GM12878 (cell line): ENCODE results near the gene PSMB9. TPM values are rescaled to one million over a fixed set of nuclear protein-coding genes. Genes with fewer than 3 reads are reported as not detected.

Experiments
- ATAC-seq: fragments of 200-7000 bp; cut with Tn5 transposase; 3 replicates; pipeline ENCODE4 v1.9.1; 2020; ENCODE audit warnings: mild to moderate bottlenecking, moderate library complexity
- BruUV-seq: library from RNA; stranded (reverse); fragments of 400-500 nt; replicated peaks from 2 replicates; lab custom pipeline; 2021; lab: Mats Ljungman, UMichigan
- CTCF ChIA-PET: fragments of 300-600 bp; sonication (Branson Sonifier 250); formaldehyde crosslinking; extraction: SDS; loops from one replicate; lab custom pipeline; 2021; ENCODE audit warnings: inconsistent platforms; lab: Yijun Ruan, JAX
- POLR2A ChIA-PET: fragments of 350-600 bp; formaldehyde crosslinking; extraction: SDS; loops from one replicate; lab custom pipeline; 2021; ENCODE audit warnings: inconsistent platforms; lab: Charles Lee
- RAD21 ChIA-PET: fragments of 300-600 bp; sonication (Branson Sonifier 250); formaldehyde crosslinking; loops from one replicate; lab custom pipeline; 2023; ENCODE audit warnings: antibody characterized with exemption; ENCODE audit not compliant: unreplicated experiment; lab: Charles Lee
- SMC1A ChIA-PET: fragments of 300-600 bp; sonication (Branson Sonifier 250); formaldehyde crosslinking; loops from one replicate; lab custom pipeline; 2023; ENCODE audit not compliant: unreplicated experiment, uncharacterized antibody; lab: Charles Lee
- DNase-seq: peaks from one replicate; pipeline ENCODE4 v3.0.0-alpha.2; 2011; ENCODE audit warnings: low read depth, low spot score
- FAIRE-seq: peaks from 3 replicates; lab custom pipeline; 2011; peaks lifted over from hg19 to GRCh38; lab: Jason Lieb, UNC
- H2AFZ ChIP-seq: 2 replicates; pipeline ENCODE4 v1.6.0; 2011; ENCODE audit warnings: low read depth, low read length, control low read depth; ENCODE audit not compliant: control insufficient read depth
- H3K27ac ChIP-seq: 2 replicates; pipeline ENCODE4 v1.5.1; 2011; ENCODE audit warnings: control low read depth; ENCODE audit not compliant: control insufficient read depth, insufficient read depth
- H3K27me3 ChIP-seq, 2 experiments: replicated peaks in 1 of 2; 2 replicates each; pipeline versions ENCODE4 v1.6.0 to v1.6.1; 2011; ENCODE audit warnings: low read length in 1 of 2; ENCODE audit not compliant: control insufficient read depth in 2 of 2, insufficient read depth in 2 of 2
- H3K36me3 ChIP-seq, 2 experiments: 2 replicates each; pipeline ENCODE4 v1.5.1; 2011; ENCODE audit warnings: low read length in 1 of 2; ENCODE audit not compliant: control insufficient read depth in 2 of 2, insufficient read depth in 2 of 2
- H3K4me1 ChIP-seq: 2 replicates; pipeline ENCODE4 v1.6.1; 2011; ENCODE audit warnings: mild to moderate bottlenecking, low read length, moderate library complexity, mixed read lengths; ENCODE audit not compliant: control insufficient read depth, insufficient read depth
- H3K4me2 ChIP-seq: 2 replicates; pipeline ENCODE4 v1.6.0; 2011; ENCODE audit warnings: control low read depth; ENCODE audit not compliant: control insufficient read depth, insufficient read depth
- H3K4me3 ChIP-seq: fragments of 200-600 bp; sonication (generic); 2 replicates; pipeline ENCODE4 v1.5.1; 2016
- H3K79me2 ChIP-seq: 2 replicates; pipeline ENCODE4 v1.6.0; 2011; ENCODE audit warnings: low read length; ENCODE audit not compliant: control insufficient read depth, insufficient read depth
- H3K9ac ChIP-seq: 2 replicates; pipeline ENCODE4 v1.8.0; 2011; ENCODE audit warnings: low read length, control low read depth, mixed read lengths; ENCODE audit not compliant: control insufficient read depth, insufficient read depth
- H3K9me3 ChIP-seq: replicated peaks from 3 replicates; pipeline ENCODE4 v1.5.1; 2011; ENCODE audit warnings: mild to moderate bottlenecking, low read length; ENCODE audit not compliant: control insufficient read depth, insufficient read depth
- H4K20me1 ChIP-seq: 2 replicates; pipeline ENCODE4 v1.6.0; 2011; ENCODE audit not compliant: control insufficient read depth, insufficient read depth
- BACH1 ChIP-seq: fragments of 450-650 bp; IDR thresholded peaks from 2 replicates; pipeline ENCODE4 v1.6.1; 2017; ENCODE audit warnings: mild to moderate bottlenecking, borderline replicate concordance
- CREM ChIP-seq: IDR thresholded peaks from 2 replicates; pipeline ENCODE4 v1.6.1; 2014; ENCODE audit warnings: antibody characterized with exemption, low read depth
- HCFC1 ChIP-seq: fragments of 150-350 bp; IDR thresholded peaks from 2 replicates; pipeline ENCODE4 v1.6.1; 2014; ENCODE audit warnings: low read length
- POLR2AphosphoS5 ChIP-seq: IDR thresholded peaks from 2 replicates; pipeline ENCODE4 v1.6.1; 2011; ENCODE audit warnings: mild to moderate bottlenecking, low read length, inconsistent platforms
- SMAD1 ChIP-seq: fragments of 450-650 bp; IDR thresholded peaks from 2 replicates; pipeline ENCODE4 v1.6.1; 2018; ENCODE audit warnings: mild to moderate bottlenecking, low read depth; ENCODE audit not compliant: partially characterized antibody
- SMARCA5 ChIP-seq: fragments of 450-650 bp; IDR thresholded peaks from 2 replicates; pipeline ENCODE4 v1.6.1; 2017; ENCODE audit warnings: mild to moderate bottlenecking
- YY1 ChIP-seq: IDR thresholded peaks from 2 replicates; pipeline ENCODE4 v1.6.1; 2011; ENCODE audit warnings: low read depth, mild to moderate bottlenecking, low read length
- ZNF687 ChIP-seq: fragments of 450-650 bp; IDR thresholded peaks from 2 replicates; pipeline ENCODE4 v1.6.1; 2017; ENCODE audit warnings: mild to moderate bottlenecking, moderate library complexity
- WGBS: methylation state at CpG from one replicate; pipeline ENCODE4 v1.1.6; 2016; ENCODE audit warnings: low lambda C conversion rate; ENCODE audit not compliant: insufficient replicate concordance, insufficient coverage; ENCODE audit errors: missing lambda C conversion rate; 5-methylcytosine and 5-hydroxymethylcytosine counted together
- in situ Hi-C: fragments of 300-500 bp; cut with MboI; formaldehyde crosslinking; loops from 9 replicates; pipeline ENCODE4 v1.14.3; 2018; ENCODE audit warnings: mixed read lengths
- intact Hi-C: fragments of 100-400 bp; cut with micrococcal nuclease; formaldehyde crosslinking; loops from one replicate; pipeline ENCODE4 v1.14.2; 2022; ENCODE audit not compliant: unreplicated experiment
- polyA plus RNA-seq, 11 experiments: library from polyadenylated mRNA; depleted of rRNA in 4 of 11; unstranded in 6 of 11; stranded (reverse) in 5 of 11; fragments of >200 nt; fragmentation: Nextera tagmentation in 4 of 11; fragmentation: Illumina TruSeq in 1 of 11; extraction: Ambion mirVana in 4 of 11; extraction: Trizol in 1 of 11; gene quantifications; 1 replicate in 1 of 11; 2 replicates in 10 of 11; pipeline versions ENCODE4 v1.2.1 to v1.2.3, GENCODE V29; 2011 to 2016; ENCODE audit warnings: inconsistent platforms in 2 of 11, missing spikeins in 2 of 11, low read depth in 1 of 11
- total RNA-seq, 4 experiments: library from RNA; depleted of rRNA in 3 of 4; stranded (reverse); fragments of >200 nt in 3 of 4; fragmentation: Illumina TruSeq in 1 of 4; extraction: Trizol in 1 of 4; gene quantifications; 2 replicates each; pipeline versions ENCODE4 v1.2.1 to v1.2.3, GENCODE V29; 2013 to 2021
- TF ChIP-seq, protein P1 (sequence below): fragments of 450-650 bp; IDR thresholded peaks from 2 replicates; pipeline ENCODE4 v1.6.1; 2016; ENCODE audit warnings: mild to moderate bottlenecking
- TF ChIP-seq, protein P2 (sequence below): IDR thresholded peaks from 2 replicates; pipeline ENCODE4 v1.6.1; 2012; ENCODE audit warnings: low read depth, low read length, improper control_type of control experiment

PSMB9 gene
- total and polyA plus RNA-seq, 10 of the 15 experiments (the other 5 are each of a cell fraction or from before 2014, with no cell fraction given), result 167 to 517 (median 275) TPM

GRCh38 chr6:32852018-32852843 lies 1.8 kb upstream of the PSMB9 start (continued):
- TF ChIP-seq HCFC1, result no peak
- 0 out of 2 replicates have a peak, but pooled peaks have one; percentile 36 for TF ChIP-seq POLR2AphosphoS5

GRCh38 chr6:32852844-32853540 lies 1.0 kb upstream of the PSMB9 start:
- Histone ChIP-seq H3K9me3 (no peaks in the 10 kb centered on the region), H3K9ac (peak overlapping the region; percentile 99), H3K27ac (peak overlapping the region; percentile 100), H4K20me1 (no peaks in the 10 kb centered on the region), H3K4me2 (peak overlapping the region; percentile 96), H3K79me2 (peaks cover 92% of the 10 kb centered on the region), H3K27me3 (no peaks in the 10 kb centered on the region), H3K4me3 (peak overlapping the region; percentile 88), H2AFZ (no peak overlapping the region; the same call in 1 of the 2 replicates), H3K4me1 (peaks cover 38% of the 10 kb centered on the region), H3K36me3 (peaks cover 6 to 40% of the 10 kb centered on the region in 2 experiments)
- intact Hi-C loops, result loop anchor here (1.0 to 10.0 kb wide), 3 partner anchors 9 to 248 kb away; partner anchors contain the start of genes PSMB8 and TAP2
- WGBS, result under 1% methylated on average over 39 of the region's 41 CpGs
- in situ Hi-C loops, result no loop called here
- ChIA-PET RAD21 (interaction anchor here (0.8 to 7.7 kb wide), 13 partner anchors 11 to 657 kb away, joined by 3 to 269 read pairs (median 4); partner anchors contain the start of genes HLA-DMA, HLA-DOB, HLA-DPA1 and PSMB8), POLR2A (interaction anchor here (0.7 to 8.1 kb wide), 18 partner anchors 9 to 663 kb away, joined by 3 to 357 read pairs (median 6); partner anchors contain the start of genes HLA-DMA, HLA-DMB, HLA-DPA1 and PBX2), CTCF (interaction anchor here (0.9 to 8.0 kb wide), 9 partner anchors 11 to 161 kb away, joined by 3 to 299 read pairs (median 9); partner anchors contain the start of genes HLA-DMA, PSMB8 and TAP2), SMC1A (interaction anchor here (0.6 to 7.5 kb wide), 10 partner anchors 8 to 413 kb away, joined by 3 to 131 read pairs (median 4); partner anchors contain the start of genes HLA-DRA, PSMB8 and TAP2)
- no peak for DNase-seq
- no peak for FAIRE-seq
- BruUV-seq, result no TSS peak
- peak; percentile 63 for ATAC-seq
- TF ChIP-seq YY1 (0 out of 2 replicates have a peak, but pooled peaks have one; percentile 23), ZNF687 (peak; percentile 46), BACH1 (0 out of 2 replicates have a peak, but pooled peaks have one; percentile 26), SMAD1 (no peak), SMARCA5 (0 out of 2 replicates have a peak, but pooled peaks have one; percentile 39), CREM (0 out of 2 replicates have a peak, but pooled peaks have one; percentile 10)
- TF ChIP-seq, protein P1, sequence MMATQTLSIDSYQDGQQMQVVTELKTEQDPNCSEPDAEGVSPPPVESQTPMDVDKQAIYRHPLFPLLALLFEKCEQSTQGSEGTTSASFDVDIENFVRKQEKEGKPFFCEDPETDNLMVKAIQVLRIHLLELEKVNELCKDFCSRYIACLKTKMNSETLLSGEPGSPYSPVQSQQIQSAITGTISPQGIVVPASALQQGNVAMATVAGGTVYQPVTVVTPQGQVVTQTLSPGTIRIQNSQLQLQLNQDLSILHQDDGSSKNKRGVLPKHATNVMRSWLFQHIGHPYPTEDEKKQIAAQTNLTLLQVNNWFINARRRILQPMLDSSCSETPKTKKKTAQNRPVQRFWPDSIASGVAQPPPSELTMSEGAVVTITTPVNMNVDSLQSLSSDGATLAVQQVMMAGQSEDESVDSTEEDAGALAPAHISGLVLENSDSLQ, result no peak
- TF ChIP-seq, protein P2, sequence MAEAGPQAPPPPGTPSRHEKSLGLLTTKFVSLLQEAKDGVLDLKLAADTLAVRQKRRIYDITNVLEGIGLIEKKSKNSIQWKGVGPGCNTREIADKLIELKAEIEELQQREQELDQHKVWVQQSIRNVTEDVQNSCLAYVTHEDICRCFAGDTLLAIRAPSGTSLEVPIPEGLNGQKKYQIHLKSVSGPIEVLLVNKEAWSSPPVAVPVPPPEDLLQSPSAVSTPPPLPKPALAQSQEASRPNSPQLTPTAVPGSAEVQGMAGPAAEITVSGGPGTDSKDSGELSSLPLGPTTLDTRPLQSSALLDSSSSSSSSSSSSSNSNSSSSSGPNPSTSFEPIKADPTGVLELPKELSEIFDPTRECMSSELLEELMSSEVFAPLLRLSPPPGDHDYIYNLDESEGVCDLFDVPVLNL, result no peak
